Stimulated activated CD4-positive, alpha-beta T cell treated with anti-CD3 and anti-CD28 coated beads, Interleukin-12 subunit alpha, Interleukin-12 subunit beta, amount 100 ng/mL, for 48 hours (primary cell): ENCODE measurements around the gene MIOX.

Source experiments
- DNase-seq, 3 donors: peaks; one replicate each; pipeline ENCODE4 v3.0.0-alpha.2; 2020; ENCODE audit warnings: low read depth in 2 of 3, low spot score in 1 of 3

The MIOX gene

GRCh38 chr22:50486561-50487289 is at the start of gene MIOX:
TSS of gene MIOX (plus strand) at chr22:50486859. CDS start at chr22:50486898, 39 bp downstream.
- DNase-seq, result no peak

GRCh38 chr22:50437511-50438304 is 49.0 kb upstream of the MIOX start:
- no peak for DNase-seq

GRCh38 chr22:50438305-50439275 is 48.1 kb upstream of the MIOX start:
- no peak for DNase-seq

- no peak for DNase-seq
These were observed 47.3 kb upstream of the MIOX start for GRCh38 chr22:50439314-50439870.

- DNase-seq, result no peak
These were observed 46.8 kb upstream of the MIOX start for GRCh38 chr22:50439871-50440331.

- no peak for DNase-seq
These were observed 46.0 kb upstream of the MIOX start for GRCh38 chr22:50440544-50441249.

GRCh38 chr22:50441428-50441993 is 45.1 kb upstream of the MIOX start:
- no peak for DNase-seq

- no peak for DNase-seq
These were observed 43.5 kb upstream of the MIOX start for GRCh38 chr22:50443197-50443596.

- DNase-seq, result no peak
These were observed 42.6 kb upstream of the MIOX start for GRCh38 chr22:50443801-50444625.

GRCh38 chr22:50444663-50445062 is 42.0 kb upstream of the MIOX start:
- no peak for DNase-seq

- no peak for DNase-seq
These were observed 41.4 kb upstream of the MIOX start for GRCh38 chr22:50445071-50445879.

GRCh38 chr22:50445880-50446707 is 40.6 kb upstream of the MIOX start:
- DNase-seq, result no peak

- DNase-seq, result no peak
These were observed 39.7 kb upstream of the MIOX start for GRCh38 chr22:50446708-50447575.

GRCh38 chr22:50447576-50448551 is 38.8 kb upstream of the MIOX start:
- DNase-seq, result no peak

GRCh38 chr22:50452649-50453048 is 34.0 kb upstream of the MIOX start:
- DNase-seq, result no peak
